Astrocyte (in vitro differentiated cells and primary cell): ENCODE data around the gene GMFB. TPM values are rescaled to one million over a fixed set of nuclear protein-coding genes. Genes with fewer than 3 reads are reported as not detected.
"Not testable (repeated sequence)": the region's sequence is repeated elsewhere in the genome, so short reads cannot be mapped to it uniquely, and the experiment has no call there.

Source experiments
- DNase-seq: peaks from one replicate; pipeline ENCODE4 v3.0.0-alpha.2; 2010; ENCODE audit warnings: low read depth
- FAIRE-seq: peaks from 2 replicates; lab custom pipeline; 2011; peaks lifted over from hg19 to GRCh38; lab: Jason Lieb, UNC
- H2AFZ ChIP-seq: 2 replicates; pipeline ENCODE4 v1.6.0; 2012; ENCODE audit warnings: low read depth, low read length, inconsistent platforms
- H3K27ac ChIP-seq: 2 replicates; pipeline ENCODE4 v1.5.1; 2011; ENCODE audit warnings: low read depth, low read length, inconsistent platforms
- H3K27me3 ChIP-seq: 2 replicates; pipeline ENCODE4 v1.6.0; 2011; ENCODE audit warnings: low read length, inconsistent platforms; ENCODE audit not compliant: insufficient read depth
- H3K36me3 ChIP-seq: 2 replicates; pipeline ENCODE4 v1.5.1; 2011; ENCODE audit warnings: low read length, inconsistent platforms; ENCODE audit not compliant: insufficient read depth
- H3K4me1 ChIP-seq: 2 replicates; pipeline ENCODE4 v1.5.1; 2011; ENCODE audit warnings: low read length, inconsistent platforms; ENCODE audit not compliant: insufficient read depth
- H3K4me2 ChIP-seq: 2 replicates; pipeline ENCODE4 v1.6.0; 2012; ENCODE audit warnings: low read length, inconsistent platforms
- H3K4me3 ChIP-seq: 2 replicates; pipeline ENCODE4 v1.5.1; 2011; ENCODE audit warnings: low read depth, mild to moderate bottlenecking, low read length, inconsistent platforms; ENCODE audit not compliant: insufficient read depth
- H3K79me2 ChIP-seq: 2 replicates; pipeline ENCODE4 v1.6.0; 2012; ENCODE audit warnings: mild to moderate bottlenecking, low read length, inconsistent platforms; ENCODE audit not compliant: insufficient read depth
- H3K9ac ChIP-seq: 2 replicates; pipeline ENCODE4 v1.6.0; 2012; ENCODE audit warnings: mild to moderate bottlenecking, low read length, inconsistent platforms
- H3K9me3 ChIP-seq: 2 replicates; pipeline ENCODE4 v1.5.1; 2012; ENCODE audit warnings: low read depth, mild to moderate bottlenecking, low read length, inconsistent platforms; ENCODE audit not compliant: insufficient read depth
- H4K20me1 ChIP-seq: 2 replicates; pipeline ENCODE4 v1.6.0; 2012; ENCODE audit warnings: low read length, inconsistent platforms; ENCODE audit not compliant: insufficient read depth
- H3K27ac Mint-ChIP-seq: one replicate; pipeline ENCODE4 v1.8.0; 2021; ENCODE audit warnings: mild to moderate bottlenecking, mixed read lengths; ENCODE audit not compliant: unreplicated experiment
- H3K27me3 Mint-ChIP-seq: one replicate; pipeline ENCODE4 v1.8.0; 2021; ENCODE audit warnings: low read depth, mixed read lengths; ENCODE audit not compliant: unreplicated experiment
- H3K36me3 Mint-ChIP-seq: one replicate; pipeline ENCODE4 v1.8.0; 2021; ENCODE audit warnings: low read depth, mixed read lengths; ENCODE audit not compliant: unreplicated experiment
- H3K4me1 Mint-ChIP-seq: one replicate; pipeline ENCODE4 v1.8.0; 2021; ENCODE audit warnings: low read depth, mixed read lengths; ENCODE audit not compliant: unreplicated experiment
- H3K4me3 Mint-ChIP-seq: one replicate; pipeline ENCODE4 v1.8.0; 2021; ENCODE audit warnings: mild to moderate bottlenecking, moderate library complexity, mixed read lengths; ENCODE audit not compliant: unreplicated experiment
- H3K9me3 Mint-ChIP-seq: one replicate; pipeline ENCODE4 v1.8.0; 2021; ENCODE audit warnings: mild to moderate bottlenecking, mixed read lengths; ENCODE audit not compliant: unreplicated experiment
- CTCF ChIP-seq: IDR thresholded peaks from 2 replicates; pipeline ENCODE4 v1.5.1; 2011; ENCODE audit warnings: low read depth, mild to moderate bottlenecking, inconsistent platforms, low read length, moderate library complexity; ENCODE audit not compliant: insufficient read depth
- EZH2 ChIP-seq: IDR thresholded peaks from 2 replicates; pipeline ENCODE4 v1.6.1; 2012; ENCODE audit warnings: mild to moderate bottlenecking, low read length, inconsistent platforms; ENCODE audit not compliant: insufficient read depth
- total RNA-seq: library from RNA; stranded (reverse); gene quantifications from 2 replicates; pipeline ENCODE4 v1.2.1, GENCODE V29; 2021

GMFB gene
- total RNA-seq, 1 donor from 2014 or later, result 73.4 TPM

GRCh38 chr14:54444681-54445080 lies 44.1 kb downstream of the GMFB start:
- H3K9me3 Mint-ChIP-seq, result no peaks in the 10 kb centered on the region
- peaks cover 19% of the 10 kb centered on the region for H3K4me1 Mint-ChIP-seq

GRCh38 chr14:54443981-54444380 lies 44.8 kb downstream of the GMFB start:
- Histone ChIP-seq H3K79me2 (peaks cover 19% of the 10 kb centered on the region), H3K9ac (no peak overlapping the region), H3K27me3 (no peaks in the 10 kb centered on the region), H3K9me3 (no peaks in the 10 kb centered on the region), H3K36me3 (no peaks in the 10 kb centered on the region), H3K4me2 (no peak overlapping the region), H3K4me1 (peaks cover 8% of the 10 kb centered on the region), H3K4me3 (no peak overlapping the region), H3K27ac (no peak overlapping the region), H4K20me1 (peaks cover 16% of the 10 kb centered on the region), H2AFZ (no peak overlapping the region)
- H3K9me3 Mint-ChIP-seq, result no peaks in the 10 kb centered on the region
- FAIRE-seq (no peak), DNase-seq (no peak)
- H3K27me3 Mint-ChIP-seq, result no peaks in the 10 kb centered on the region
- no peak overlapping the region for H3K27ac Mint-ChIP-seq
- TF ChIP-seq CTCF (no peak), EZH2 (no peak)
- H3K4me3 Mint-ChIP-seq, result no peak overlapping the region
- no peaks in the 10 kb centered on the region for H3K36me3 Mint-ChIP-seq
- H3K4me1 Mint-ChIP-seq, result peaks cover 20% of the 10 kb centered on the region

More at GRCh38 chr14:54444681-54445080, 44.1 kb downstream of the GMFB start:
- TF ChIP-seq EZH2, result no peak
- TF ChIP-seq CTCF, result no peak
- Histone ChIP-seq H3K36me3 (no peaks in the 10 kb centered on the region), H3K9me3 (no peaks in the 10 kb centered on the region), H3K27me3 (no peaks in the 10 kb centered on the region), H4K20me1 (peaks cover 11% of the 10 kb centered on the region), H3K4me3 (no peak overlapping the region), H3K4me1 (peaks cover 8% of the 10 kb centered on the region), H3K27ac (no peak overlapping the region), H3K4me2 (no peak overlapping the region), H2AFZ (no peak overlapping the region), H3K9ac (no peak overlapping the region), H3K79me2 (peaks cover 12% of the 10 kb centered on the region)
- H3K27me3 Mint-ChIP-seq, result no peaks in the 10 kb centered on the region
- FAIRE-seq (no peak), DNase-seq (no peak)
- no peaks in the 10 kb centered on the region for H3K36me3 Mint-ChIP-seq
- no peak overlapping the region for H3K4me3 Mint-ChIP-seq
- H3K27ac Mint-ChIP-seq, result no peak overlapping the region

DNA sequence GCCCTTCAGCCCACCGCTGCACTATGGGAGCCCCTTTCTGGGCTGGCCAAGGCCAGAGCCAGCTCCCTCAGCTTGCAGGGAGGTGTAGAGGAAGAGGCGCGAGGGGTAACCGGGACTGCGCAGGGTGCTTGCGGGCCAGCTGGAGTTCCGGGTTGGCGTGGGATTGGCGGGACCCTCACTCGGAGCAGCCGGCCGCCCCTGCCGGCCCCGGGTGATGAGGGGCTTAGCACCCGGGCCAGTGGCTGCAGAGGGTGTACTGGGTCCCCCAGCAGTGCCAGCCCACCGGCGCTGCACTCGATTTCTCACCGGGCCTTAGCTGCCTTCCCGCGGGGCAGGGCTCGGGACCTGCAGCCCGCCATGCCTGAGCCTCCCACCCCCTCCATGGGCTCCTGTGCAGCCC lies 45.8 kb downstream of the GMFB start:
- H3K27me3 Mint-ChIP-seq, H3K4me1 ChIP-seq, H3K4me2 ChIP-seq, H3K27me3 ChIP-seq, H3K36me3 Mint-ChIP-seq, H3K9ac ChIP-seq, H3K36me3 ChIP-seq, H3K27ac Mint-ChIP-seq, H3K4me3 Mint-ChIP-seq, H3K4me3 ChIP-seq, FAIRE-seq, H3K9me3 Mint-ChIP-seq, H2AFZ ChIP-seq, H3K27ac ChIP-seq, DNase-seq, H3K9me3 ChIP-seq: not testable (repeated sequence)
- peaks cover 26% of the 10 kb centered on the region for H4K20me1 ChIP-seq
- peaks cover 24% of the 10 kb centered on the region for H3K4me1 Mint-ChIP-seq
- H3K79me2 ChIP-seq, result peaks cover 29% of the 10 kb centered on the region
